Heart left ventricle (tissue), 13 donors: ENCODE results near the gene CFAP77.

Experiments used
- CTCF ChIP-seq, 12 donors: fragments of 200-600 bp; sonication (generic) in 4 of 12; IDR thresholded peaks; one replicate each; pipeline versions ENCODE4 v1.5.0 to v1.8.0; 2018 to 2022; ENCODE audit warnings: antibody characterized with exemption in 12 of 12, mild to moderate bottlenecking in 5 of 12
- POLR2A ChIP-seq, 2 donors: fragments of 450-650 bp; IDR thresholded peaks; one replicate each; pipeline ENCODE4 v1.6.1; 2017; ENCODE audit warnings: antibody characterized with exemption in 2 of 2, mild to moderate bottlenecking in 2 of 2, moderate library complexity in 2 of 2
- donor health status: ischemic (EF 13 %, LVEDD 7.1; RV severe dilation, severe dysfunction).
- donor health status: DM: no; HTN: yes; CAD: no.
- donor health status: DM: no; HTN: no; CAD: no.
- donor health status: ischemic (EF 25% LVEDD 6.9; RV normal size, moderate dysfunction).
- donor health status: ischemic (EF 25% LVEDD 5.7; RV mildly dilated, moderate dysfunction).
- donor health status: ischemic (EF 35%, LVEDD 5.7; RV mildly dilated, moderate dysfunction).
- donor health status: nonischemic (EF 11% LVEDD 7.7; RV severe dilation, severe dysfunction).
- donor health status: DM: yes; HTN: yes; CAD: no.
- donor health status: PGD.
- donor health status: ischemic (EF 29% LVEDD 5.4; RV normal size, mild dysfunction).
- donor health status: nonischemic (EF 23%, LVEDD 6.1; RV moderate dilation, normal function).

- TF ChIP-seq POLR2A (IDR thresholded peaks at IDR 0.05) (no peak), CTCF (IDR thresholded peaks at IDR 0.05) (no peak)
These were observed 135.6 kb downstream of the CFAP77 start for GRCh38 chr9:132545578-132545977.
